ENCODE measurements around the gene SH2D3A. TPM values are rescaled to one million over a fixed set of nuclear protein-coding genes. Genes with fewer than 3 reads are reported as not detected.
"Not testable (repeated sequence)": the region's sequence is repeated elsewhere in the genome, so short reads cannot be mapped to it uniquely, and the experiment has no call there.

The SH2D3A gene
- total and polyA plus RNA-seq, 2 experiments from 2014 or later, result 14.8 to 19.6 TPM

DNA sequence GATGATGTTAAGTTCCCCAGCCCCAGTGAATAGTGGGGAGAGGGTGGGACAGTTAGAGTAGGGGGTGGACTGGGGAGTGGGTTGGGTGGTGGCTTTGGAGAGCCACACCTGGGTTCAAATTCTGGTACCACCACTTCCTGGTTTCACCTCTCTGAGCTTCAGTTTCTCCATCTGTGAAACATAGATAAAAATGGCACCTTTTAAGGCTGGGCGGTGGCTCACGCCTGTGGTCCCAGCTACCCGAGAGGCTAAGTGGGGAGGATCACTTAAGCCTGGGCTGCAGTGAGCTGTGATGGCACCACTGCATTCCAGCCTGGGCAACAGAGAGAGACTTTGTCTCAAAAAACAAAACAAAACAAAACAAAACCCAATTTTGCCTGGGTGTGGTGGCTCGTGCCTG lies 11.2 kb upstream of the SH2D3A start:
- Histone ChIP-seq H3K27me3 (no peaks in the 10 kb centered on the region), H3K4me1 (ENCODE audit: insufficient read depth) (no peaks in the 10 kb centered on the region), H3K79me2 (no peaks in the 10 kb centered on the region), H2AFZ (no peak overlapping the region), H3K4me3 (no peak overlapping the region), H4K20me1 (ENCODE audit: insufficient read depth, poor library complexity, severe bottlenecking) (no peaks in the 10 kb centered on the region), H3K27ac (no peak overlapping the region), H3K9me3 (ENCODE audit: low read depth) (no peaks in the 10 kb centered on the region), H3K9me2 (replicated peaks; ENCODE audit: insufficient read depth) (no peaks in the 10 kb centered on the region), H3K36me3 (replicated peaks; ENCODE audit: insufficient read depth, low read depth) (no peaks in the 10 kb centered on the region), H3K4me2 (no peak overlapping the region)
- no peak for DNase-seq (ENCODE audit: low spot score)
- TF ChIP-seq EZH2phosphoT487 (IDR thresholded peaks at IDR 0.05; ENCODE audit: low read depth, severe bottlenecking, unreplicated experiment) (no peak), EZH2 (IDR thresholded peaks at IDR 0.05; ENCODE audit: borderline replicate concordance) (no peak)
- TF ChIP-seq, protein P1, sequence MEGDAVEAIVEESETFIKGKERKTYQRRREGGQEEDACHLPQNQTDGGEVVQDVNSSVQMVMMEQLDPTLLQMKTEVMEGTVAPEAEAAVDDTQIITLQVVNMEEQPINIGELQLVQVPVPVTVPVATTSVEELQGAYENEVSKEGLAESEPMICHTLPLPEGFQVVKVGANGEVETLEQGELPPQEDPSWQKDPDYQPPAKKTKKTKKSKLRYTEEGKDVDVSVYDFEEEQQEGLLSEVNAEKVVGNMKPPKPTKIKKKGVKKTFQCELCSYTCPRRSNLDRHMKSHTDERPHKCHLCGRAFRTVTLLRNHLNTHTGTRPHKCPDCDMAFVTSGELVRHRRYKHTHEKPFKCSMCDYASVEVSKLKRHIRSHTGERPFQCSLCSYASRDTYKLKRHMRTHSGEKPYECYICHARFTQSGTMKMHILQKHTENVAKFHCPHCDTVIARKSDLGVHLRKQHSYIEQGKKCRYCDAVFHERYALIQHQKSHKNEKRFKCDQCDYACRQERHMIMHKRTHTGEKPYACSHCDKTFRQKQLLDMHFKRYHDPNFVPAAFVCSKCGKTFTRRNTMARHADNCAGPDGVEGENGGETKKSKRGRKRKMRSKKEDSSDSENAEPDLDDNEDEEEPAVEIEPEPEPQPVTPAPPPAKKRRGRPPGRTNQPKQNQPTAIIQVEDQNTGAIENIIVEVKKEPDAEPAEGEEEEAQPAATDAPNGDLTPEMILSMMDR (IDR thresholded peaks at IDR 0.05; ENCODE audit: poor library complexity), result no peak
- WGBS (ENCODE audit: low lambda C conversion rate, missing lambda C conversion rate), result 87% methylated on average over 4 of the region's 4 CpGs

DNA sequence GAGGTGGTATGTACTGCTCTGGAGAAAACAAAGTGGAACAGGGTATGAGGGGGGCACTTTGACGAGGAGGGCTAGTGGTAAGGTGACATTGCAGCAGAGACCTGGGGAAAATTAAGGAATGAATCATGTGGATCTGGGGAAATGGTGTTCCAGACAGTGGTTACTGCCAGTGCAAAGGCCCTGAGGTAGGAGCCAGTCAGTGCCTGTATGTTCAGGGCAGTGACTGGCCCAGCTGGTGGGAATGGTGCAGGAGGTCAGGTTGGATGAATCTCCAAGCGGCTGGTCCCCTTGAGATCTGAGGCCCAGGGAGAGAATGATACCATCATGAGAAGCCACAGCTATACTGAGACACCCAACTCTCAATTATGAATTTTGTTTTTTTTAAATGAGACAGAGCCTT lies 10.2 kb upstream of the SH2D3A start:
- Histone ChIP-seq H2AFZ (no peak overlapping the region), H3K9me2 (replicated peaks; ENCODE audit: insufficient read depth) (no peaks in the 10 kb centered on the region), H3K4me2 (no peak overlapping the region), H3K79me2 (no peaks in the 10 kb centered on the region), H3K27ac (no peak overlapping the region), H3K4me1 (ENCODE audit: insufficient read depth) (no peaks in the 10 kb centered on the region), H3K4me3 (no peak overlapping the region), H3K36me3 (replicated peaks; ENCODE audit: insufficient read depth, low read depth) (no peaks in the 10 kb centered on the region), H3K27me3 (no peaks in the 10 kb centered on the region), H4K20me1 (ENCODE audit: insufficient read depth, poor library complexity, severe bottlenecking) (no peaks in the 10 kb centered on the region), H3K9me3 (ENCODE audit: low read depth) (no peaks in the 10 kb centered on the region)
- 91% methylated on average over 2 of the region's 2 CpGs for WGBS (ENCODE audit: low lambda C conversion rate, missing lambda C conversion rate)
- DNase-seq (ENCODE audit: low spot score), result no peak
- TF ChIP-seq, protein P1 (IDR thresholded peaks at IDR 0.05; ENCODE audit: poor library complexity), result no peak
- TF ChIP-seq EZH2 (IDR thresholded peaks at IDR 0.05; ENCODE audit: borderline replicate concordance), result no peak
- no peak for TF ChIP-seq EZH2phosphoT487 (IDR thresholded peaks at IDR 0.05; ENCODE audit: low read depth, severe bottlenecking, unreplicated experiment)

DNA sequence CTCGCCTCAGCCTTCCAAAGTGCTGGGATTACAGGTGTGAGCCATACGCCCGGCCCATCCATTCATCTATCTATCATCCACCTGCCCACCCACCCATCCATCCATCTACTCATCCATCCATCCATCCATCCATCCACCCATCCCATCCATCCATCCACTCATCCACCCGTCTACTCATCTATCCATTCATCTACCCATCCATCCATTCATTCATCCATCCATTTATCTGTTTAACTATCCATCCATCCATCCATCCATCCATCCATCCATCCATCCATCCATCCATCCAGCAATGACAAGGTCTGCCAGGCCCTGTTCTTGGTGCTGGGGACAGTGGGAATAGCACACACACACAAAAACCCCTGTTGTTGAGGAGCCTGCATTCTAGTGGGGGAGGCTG lies 9.8 kb upstream of the SH2D3A start:
- Histone ChIP-seq H3K36me3 (replicated peaks; ENCODE audit: insufficient read depth, low read depth) (no peaks in the 10 kb centered on the region), H3K27me3 (no peaks in the 10 kb centered on the region), H3K79me2 (no peaks in the 10 kb centered on the region), H4K20me1 (ENCODE audit: insufficient read depth, poor library complexity, severe bottlenecking) (no peaks in the 10 kb centered on the region), H3K27ac (no peak overlapping the region), H2AFZ (no peak overlapping the region), H3K4me3 (no peak overlapping the region), H3K4me1 (ENCODE audit: insufficient read depth) (no peaks in the 10 kb centered on the region), H3K4me2 (no peak overlapping the region), H3K9me2 (replicated peaks; ENCODE audit: insufficient read depth) (no peaks in the 10 kb centered on the region), H3K9me3 (ENCODE audit: low read depth) (no peaks in the 10 kb centered on the region)
- DNase-seq (ENCODE audit: low spot score), result no peak
- WGBS (ENCODE audit: low lambda C conversion rate, missing lambda C conversion rate), result 97% methylated on average over 4 of the region's 4 CpGs
- TF ChIP-seq EZH2phosphoT487 (IDR thresholded peaks at IDR 0.05; ENCODE audit: low read depth, severe bottlenecking, unreplicated experiment) (no peak), EZH2 (IDR thresholded peaks at IDR 0.05; ENCODE audit: borderline replicate concordance) (no peak)
- TF ChIP-seq, protein P1 (IDR thresholded peaks at IDR 0.05; ENCODE audit: poor library complexity), result no peak

DNA sequence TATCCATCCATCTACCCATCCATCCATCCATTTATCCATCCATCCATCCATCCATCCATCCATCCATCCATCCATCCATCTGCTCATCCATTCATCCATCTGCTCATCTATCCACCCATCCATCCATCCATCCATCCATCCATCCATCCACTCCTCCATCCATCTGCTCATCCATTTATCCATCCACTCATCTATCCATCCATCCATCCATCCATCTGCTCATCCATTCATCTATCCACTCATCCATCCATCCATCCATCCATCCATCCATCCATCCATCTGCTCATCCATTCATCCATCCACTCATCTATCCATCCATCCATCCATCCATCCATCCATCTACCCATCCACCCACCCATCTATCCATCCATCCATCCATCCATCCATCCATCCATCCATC lies 8.8 kb upstream of the SH2D3A start:
- not testable (repeated sequence) for H3K4me1 ChIP-seq (ENCODE audit: insufficient read depth); H3K4me3 ChIP-seq; DNase-seq (ENCODE audit: low spot score); H3K27me3 ChIP-seq; H2AFZ ChIP-seq; H3K79me2 ChIP-seq; H3K9me2 ChIP-seq (replicated peaks; ENCODE audit: insufficient read depth); H3K36me3 ChIP-seq (replicated peaks; ENCODE audit: insufficient read depth, low read depth); H3K27ac ChIP-seq; H4K20me1 ChIP-seq (ENCODE audit: insufficient read depth, poor library complexity, severe bottlenecking); H3K4me2 ChIP-seq; H3K9me3 ChIP-seq (ENCODE audit: low read depth)

Data from hepatocyte (in vitro differentiated cells).